DOHH2 (cell line): ENCODE results near the gene ARID1B.

Experiments used
- CTCF ChIP-seq: fragments of 200-600 bp; sonication (generic); IDR thresholded peaks from one replicate; pipeline ENCODE4 v1.5.1; 2014; ENCODE audit warnings: antibody characterized with exemption, mild to moderate bottlenecking, low read depth, low read length; ENCODE audit not compliant: poor library complexity, severe bottlenecking
- EZH2phosphoT487 ChIP-seq: fragments of 200-600 bp; sonication (generic); IDR thresholded peaks from 2 replicates; pipeline ENCODE4 v1.6.1; 2017; ENCODE audit warnings: borderline replicate concordance, mild to moderate bottlenecking, antibody characterized with exemption, low read length, moderate library complexity, mixed read lengths

DNA sequence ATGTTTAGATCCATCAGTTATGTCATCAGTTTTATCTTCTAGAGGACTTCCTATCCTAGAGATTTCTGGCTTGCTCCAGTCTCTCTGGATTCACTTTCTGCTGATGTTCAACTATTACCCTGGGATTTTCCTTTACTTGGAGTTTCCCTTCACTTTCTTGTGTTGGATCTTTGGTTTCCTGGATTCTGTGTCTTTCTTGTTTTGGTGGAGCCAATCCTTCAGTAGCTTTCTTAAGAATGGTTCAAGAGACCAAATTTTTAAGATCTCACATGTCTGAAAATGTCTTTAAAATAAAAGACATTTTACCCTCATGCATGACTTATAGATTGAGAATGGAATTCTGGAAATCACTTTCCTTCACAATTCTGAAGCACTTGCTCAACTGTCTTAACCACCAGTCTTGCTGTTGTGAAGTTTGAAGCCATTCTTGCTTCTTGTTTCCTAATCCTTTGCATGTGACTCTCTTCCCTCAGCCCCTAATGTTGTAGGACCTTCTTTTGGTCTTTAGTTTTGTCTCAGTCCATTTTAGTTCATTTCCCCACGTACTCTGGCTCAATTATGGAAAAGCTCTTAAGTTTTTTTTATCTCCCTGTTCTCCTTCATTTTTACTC is 87.9 kb downstream of the ARID1B start:
- TF ChIP-seq CTCF (no peak), EZH2phosphoT487 (no peak)
